Uterus (tissue), 4 donors: ENCODE data around the gene HOTAIR. TPM values are rescaled to one million over a fixed set of nuclear protein-coding genes. Genes with fewer than 3 reads are reported as not detected.

ENCODE experiments used
- DNase-seq, 2 donors: peaks; one replicate each; pipeline ENCODE4 v3.0.0-alpha.2; 2019 to 2020
- H3K27ac ChIP-seq, 2 donors: fragments of 200-600 bp; sonication (generic); 1 replicate in 1 of 2; 2 replicates in 1 of 2; pipeline ENCODE4 v1.5.1; 2016 to 2018
- H3K27me3 ChIP-seq, 2 donors: fragments of 200-600 bp; sonication (generic); one replicate each; pipeline ENCODE4 v1.5.1; 2018 to 2019; ENCODE audit warnings: control low read depth in 1 of 2
- H3K36me3 ChIP-seq, 2 donors: fragments of 200-600 bp; sonication (generic); one replicate each; pipeline ENCODE4 v1.5.1; 2019; ENCODE audit warnings: control low read depth in 1 of 2
- H3K4me1 ChIP-seq, 2 donors: fragments of 200-600 bp; sonication (generic); one replicate each; pipeline ENCODE4 v1.5.1; 2018 to 2019; ENCODE audit warnings: control low read depth in 1 of 2
- H3K4me3 ChIP-seq, 2 donors: fragments of 200-600 bp; sonication (generic); 1 replicate in 1 of 2; 2 replicates in 1 of 2; pipeline ENCODE4 v1.5.1; 2018 to 2019; ENCODE audit warnings: mild to moderate bottlenecking in 1 of 2
- H3K9me3 ChIP-seq, 2 donors: fragments of 200-600 bp; sonication (generic); one replicate each; pipeline ENCODE4 v1.5.1; 2019; ENCODE audit warnings: control low read depth in 1 of 2
- CTCF ChIP-seq, 4 experiments: fragments of 200-600 bp in 2 of 4; fragments of 450-650 bp in 2 of 4; sonication (generic) in 2 of 4; IDR thresholded peaks; one replicate each; pipeline ENCODE4 v1.5.1; 2016 to 2019; ENCODE audit warnings: antibody characterized with exemption in 4 of 4, mild to moderate bottlenecking in 2 of 4, moderate library complexity in 1 of 4
- POLR2A ChIP-seq, 2 donors: fragments of 450-650 bp; IDR thresholded peaks; one replicate each; pipeline ENCODE4 v1.6.1; 2016; ENCODE audit warnings: antibody characterized with exemption in 2 of 2, mild to moderate bottlenecking in 1 of 2, moderate library complexity in 1 of 2
- intact Hi-C: fragments of 100-400 bp; cut with DNase I; formaldehyde crosslinking; loops from one replicate; pipeline ENCODE4 v1.15.1; 2023; ENCODE audit warnings: low total_unique reads
- microRNA counts, 2 donors: library from miRNA; unstranded; fragments of <30 nt; microRNA quantifications; one replicate each; lab custom pipeline; 2016 to 2017
- microRNA-seq: library from miRNA; unstranded; fragments of <30 nt; microRNA quantifications from one replicate; pipeline ENCODE4, GENCODE V29; 2016; ENCODE audit warnings: borderline microRNAs expressed, borderline replicate concordance
- small RNA-seq: library from RNA; depleted of rRNA; stranded (forward); fragments of <200 nt; gene quantifications from one replicate; pipeline ENCODE3, GENCODE V24; 2016
- total RNA-seq, 4 donors: library from RNA; depleted of rRNA in 3 of 4; stranded (reverse); fragments of >200 nt in 3 of 4; gene quantifications; one replicate each; pipeline versions ENCODE4 v1.1.0 to v1.2.4, GENCODE V29; 2014 to 2023
- donor health status: DM: yes; HTN: yes; CAD: no.

The HOTAIR gene
- total RNA-seq, 4 donors from 2014 or later: 1.2 to 4.1 (median 2.1) TPM; not detected in 1

GRCh38 chr12:53927220-53928029 is 47.3 kb downstream of the HOTAIR start:
- Histone ChIP-seq H3K27ac (no peak overlapping the region), H3K36me3 (no peaks in the 10 kb centered on the region), H3K4me1 (no peaks in the 10 kb centered on the region), H3K4me3 (no peak overlapping the region), H3K27me3 (peaks cover 21 to 66% of the 10 kb centered on the region in 2 donors), H3K9me3 (no peaks in the 10 kb centered on the region)
- DNase-seq: no peak
- intact Hi-C loops: no loop called here
- TF ChIP-seq CTCF (IDR thresholded peaks at IDR 0.05) (no peak), POLR2A (IDR thresholded peaks at IDR 0.05) (no peak)

DNA sequence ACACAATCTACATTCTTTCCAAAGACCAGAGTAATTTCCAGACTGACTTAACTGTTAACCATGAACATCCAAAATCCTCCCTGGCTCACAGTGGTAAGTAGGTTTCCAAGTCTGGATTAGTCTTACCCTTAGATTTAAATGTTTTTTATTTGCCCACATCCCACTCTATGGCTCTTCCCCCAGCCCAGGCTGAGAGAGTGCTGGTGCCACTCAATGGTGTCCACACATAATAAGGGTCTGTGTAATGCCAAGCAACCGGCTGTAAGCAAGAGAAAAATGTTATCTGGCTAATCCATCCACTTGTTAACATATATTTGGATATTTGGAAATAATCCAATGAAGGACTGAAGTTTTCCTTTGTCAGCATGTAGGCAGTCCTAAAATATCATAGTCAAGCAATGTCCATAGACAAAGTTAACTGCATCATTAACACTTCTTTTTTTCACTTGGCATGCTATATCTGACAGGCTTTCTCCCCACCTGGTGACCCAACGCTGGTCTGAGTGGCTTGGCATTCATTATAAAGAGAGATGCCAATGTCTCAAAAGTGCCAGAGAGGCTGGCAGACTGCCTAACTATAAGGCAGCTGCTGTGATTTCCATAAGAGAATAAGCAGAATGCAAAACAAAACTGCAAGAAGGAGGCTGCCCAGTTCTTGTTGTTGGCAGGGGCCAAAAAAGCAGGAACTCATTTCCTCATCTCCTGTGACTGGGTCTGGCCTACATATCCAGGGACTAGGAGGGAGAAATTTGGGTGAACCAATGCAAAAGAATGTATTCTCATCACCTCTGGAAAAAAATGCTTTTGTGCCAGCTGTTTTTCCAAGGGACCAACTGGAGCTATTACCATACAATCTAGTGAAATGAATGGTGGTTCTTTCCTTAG is 50.0 kb downstream of the HOTAIR start:
- Histone ChIP-seq H3K36me3 (no peaks in the 10 kb centered on the region), H3K9me3 (no peaks in the 10 kb centered on the region), H3K27ac (no peak overlapping the region), H3K27me3 (peaks cover 21 to 47% of the 10 kb centered on the region in 2 donors), H3K4me1 (no peaks in the 10 kb centered on the region), H3K4me3 (no peak overlapping the region)
- no peak for DNase-seq
- TF ChIP-seq CTCF (IDR thresholded peaks at IDR 0.05): no peak
- TF ChIP-seq POLR2A (IDR thresholded peaks at IDR 0.05): no peak
- intact Hi-C loops: no loop called here

DNA sequence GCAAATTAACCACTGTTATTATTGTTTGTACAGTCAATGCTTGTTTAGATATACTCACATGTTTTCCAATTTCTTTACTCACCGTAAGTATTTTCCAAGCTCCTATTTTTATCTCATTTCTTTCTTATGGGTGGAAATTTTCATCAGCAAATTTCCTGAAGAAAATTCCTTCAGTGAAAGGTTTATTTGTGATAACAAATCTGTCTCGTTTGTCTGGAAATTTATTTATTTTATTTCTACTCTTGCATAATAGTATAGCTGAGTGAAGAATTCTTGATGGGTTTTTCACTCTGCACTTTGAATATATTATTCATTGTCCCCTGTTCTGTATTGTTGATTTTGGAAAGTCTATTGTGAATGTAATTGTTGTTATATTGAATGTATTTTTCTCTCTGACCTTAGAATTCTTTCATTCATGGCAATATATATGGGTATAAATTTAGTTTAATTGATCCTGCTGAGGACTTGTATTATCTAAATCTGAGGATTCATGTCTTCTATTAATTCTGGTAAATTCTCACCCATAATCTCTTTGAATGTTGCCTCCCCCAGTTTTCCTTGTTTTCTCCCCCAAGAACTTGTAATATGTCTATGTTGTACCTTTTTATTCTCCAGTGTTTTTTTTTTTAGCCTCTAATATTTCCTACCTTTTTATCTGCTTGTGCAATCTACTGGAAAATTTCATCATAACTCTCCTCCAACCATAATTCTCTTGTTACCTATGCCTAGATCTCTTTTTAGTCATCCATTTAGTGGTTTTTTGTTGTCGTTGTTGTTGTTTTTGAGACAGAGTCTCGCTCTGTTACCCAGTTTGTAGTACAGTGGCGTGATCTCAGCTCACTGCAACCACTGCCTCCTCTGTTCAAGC is 57.7 kb downstream of the HOTAIR start:
- TF ChIP-seq POLR2A (IDR thresholded peaks at IDR 0.05) (no peak), CTCF (IDR thresholded peaks at IDR 0.05) (no peak)
- intact Hi-C loops: no loop called here
- H3K27me3 ChIP-seq: peaks cover 0 to 54% of the 10 kb centered on the region in 2 donors

More for the DNA sequence above, 57.7 kb downstream of the HOTAIR start:
- no peak for DNase-seq
- Histone ChIP-seq H3K27ac (no peak overlapping the region), H3K4me3 (no peak overlapping the region), H3K4me1 (no peaks in the 10 kb centered on the region), H3K9me3 (no peaks in the 10 kb centered on the region), H3K36me3 (no peaks in the 10 kb centered on the region)

MicroRNAs encoded within 50 kb of the gene (microRNA counts, 767-probe panel; counts per million panel counts)
- microRNA hsa-miR-196a-5p (lab: Ali Mortazavi, UCI): 3,532 to 7,316 counts per million in 2 donors

Small RNA genes lying within 50 kb of the gene (microRNA-seq; reads per million reads assigned to microRNA genes)
- gene MIR196A2: 3,593 reads per million, percentile 87 among the genes with 10 or more reads in this experiment

Small RNA genes lying within 50 kb of the gene (small RNA-seq; reads per million reads assigned to genes)
- gene AC012531.3: not detected
- gene AC012531.4: not detected
- gene MIR196A2: 14.0 reads per million, percentile 90 among the genes with 10 or more reads in this experiment
- not detected for gene RF01905
- not detected for gene RF01906

Other genes starting within 250 kb of the HOTAIR start
- gene CALCOCO1, start 247.5 kb downstream of the HOTAIR start, total RNA-seq: 100 to 1,000 TPM; 121 to 219 (median 152) TPM
- gene CISTR, start 223.0 kb downstream of the HOTAIR start, total RNA-seq: not detected
- not detected for gene HOXC13, start 36.1 kb downstream of the HOTAIR start, total RNA-seq
- gene HOXC12, start 20.1 kb downstream of the HOTAIR start, total RNA-seq: not detected
- 1 to 10 TPM in 1 of 4 donors, under 1 TPM in 1, not detected in 2; 0.69 to 3.3 TPM for gene HOXC11, start 1.8 kb downstream of the HOTAIR start, total RNA-seq
- 10 to 100 TPM in 1 of 4 donors, 1 to 10 TPM in 2, not detected in 1; 1.3 to 12.4 (median 3.2) TPM for gene HOXC10, start 10.2 kb upstream of the HOTAIR start, total RNA-seq
- 1 to 10 TPM in 3 of 4 donors, not detected in 1; 1.5 to 7.8 (median 1.7) TPM for gene HOXC9, start 25.2 kb upstream of the HOTAIR start, total RNA-seq
- 1 to 10 TPM in 1 of 4 donors, under 1 TPM in 2, not detected in 1; 0.29 to 7.2 (median 0.35) TPM for gene HOXC8, start 34.0 kb upstream of the HOTAIR start, total RNA-seq
- gene HOXC6, start 53.5 kb upstream of the HOTAIR start, total RNA-seq: 10 to 100 TPM in 1 of 4 donors, 1 to 10 TPM in 2, not detected in 1; 1.2 to 20.4 (median 2.1) TPM
- 10 to 100 TPM in 1 of 4 donors, 1 to 10 TPM in 1, not detected in 2; 3.5 to 10.2 TPM for gene HOXC5, start 58.1 kb upstream of the HOTAIR start, total RNA-seq
- gene HOXC4, start 78.9 kb upstream of the HOTAIR start, total RNA-seq: 10 to 100 TPM in 1 of 4 donors, 1 to 10 TPM in 1, under 1 TPM in 1, not detected in 1; 0.83 to 28.6 (median 1.2) TPM
- 10 to 100 TPM in 3 of 4 donors, 1 to 10 TPM in 1; 8.2 to 39.7 (median 19.2) TPM for gene SMUG1, start 214.0 kb upstream of the HOTAIR start, total RNA-seq